ENCODE measurements around the gene RCSD1.

RCSD1 gene

DNA sequence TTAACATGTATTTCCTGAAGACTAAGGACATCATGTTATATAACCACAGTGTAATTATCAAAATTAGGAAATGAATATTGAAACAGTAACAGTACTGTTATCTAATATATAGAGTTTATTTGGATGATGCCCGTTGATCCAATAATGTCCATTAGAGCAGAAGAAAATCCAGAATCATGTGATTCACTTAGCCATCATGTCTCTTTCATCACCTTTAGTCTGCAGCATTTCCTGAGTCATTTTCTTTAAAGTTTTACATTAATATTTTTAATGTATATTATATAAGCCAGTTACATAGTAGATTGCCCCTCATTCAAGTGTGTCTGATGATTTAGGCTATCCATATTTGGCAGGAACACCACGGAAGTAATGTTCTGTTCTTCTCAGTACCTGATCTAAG is 120.6 kb downstream of the RCSD1 start:
- no peak for DNase-seq

DNA sequence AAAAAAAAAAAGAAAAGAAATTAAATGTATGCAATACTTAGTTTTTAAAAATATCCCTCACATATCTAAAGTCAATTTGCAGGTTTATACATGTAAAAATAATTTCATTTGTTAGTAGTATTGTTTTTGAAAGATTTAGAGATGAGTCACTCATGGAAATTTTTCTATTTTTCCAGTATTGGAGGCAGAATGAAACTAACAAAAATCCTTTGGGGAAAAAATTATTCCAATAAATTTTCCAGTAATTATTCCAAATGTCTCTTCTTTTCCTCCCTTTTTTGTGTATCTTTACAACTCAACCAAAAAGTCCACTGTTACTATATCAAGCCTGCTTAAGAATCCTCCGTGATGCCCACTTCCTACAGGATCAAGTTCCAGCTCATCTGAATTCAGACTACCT is 121.6 kb downstream of the RCSD1 start:
- DNase-seq: no peak

DNA sequence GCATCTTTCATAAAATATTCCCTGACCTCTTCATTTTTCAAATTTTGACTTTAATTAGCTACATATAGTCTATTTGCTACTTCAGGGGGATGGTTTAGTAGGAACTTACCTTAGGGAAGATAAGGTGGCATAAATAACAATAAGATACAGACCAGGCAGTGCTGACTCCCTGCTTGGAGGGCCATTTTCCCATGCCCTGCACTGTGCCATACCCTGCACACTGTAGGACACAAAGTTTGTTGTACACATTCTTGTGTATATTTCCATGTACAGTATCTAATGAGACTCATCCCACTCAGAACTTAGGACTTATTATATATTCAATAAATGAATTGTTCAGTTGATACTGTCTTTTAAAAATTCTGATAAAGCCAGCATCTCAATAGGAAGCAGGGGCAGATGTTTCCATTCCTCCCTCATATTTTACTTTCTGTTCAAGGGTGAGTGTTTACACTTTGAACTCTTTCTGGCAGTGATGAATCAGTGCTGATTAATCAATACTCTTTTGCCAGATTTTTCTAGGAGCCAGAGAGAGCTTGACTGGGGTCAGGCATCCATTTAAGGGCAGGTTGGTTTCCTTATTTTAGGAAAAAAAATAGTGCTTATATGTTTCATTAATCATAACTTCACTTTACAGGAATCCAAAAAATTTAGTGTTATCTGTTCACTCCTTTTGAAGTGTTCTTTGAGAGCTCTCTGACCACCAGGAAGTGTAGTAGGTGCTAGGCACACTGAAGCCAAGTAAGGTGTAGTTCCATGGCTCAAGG is 122.4 kb downstream of the RCSD1 start:
- DNase-seq: no peak

DNA sequence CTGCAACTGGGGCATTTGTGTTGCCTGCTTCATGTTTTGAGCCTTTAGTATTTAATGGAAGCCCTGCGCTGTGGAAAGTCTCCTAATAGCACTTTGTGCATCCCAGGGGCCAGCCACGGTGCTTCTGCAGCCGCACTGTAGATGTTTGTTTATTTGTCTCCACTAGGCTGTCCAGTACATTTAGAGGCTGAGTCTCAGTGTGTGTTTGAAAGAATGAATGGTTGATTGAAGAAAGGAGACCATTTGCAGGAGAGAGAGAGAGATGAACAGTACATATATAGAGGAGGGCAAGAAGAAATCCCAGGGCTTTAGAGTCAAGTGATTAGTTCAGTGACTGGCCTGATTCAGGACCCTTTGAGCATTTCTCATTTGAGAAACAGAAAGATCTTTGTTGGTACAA is 125.6 kb downstream of the RCSD1 start:
- no peak for DNase-seq
